ENCODE data around the gene ATP2C2.

DNA sequence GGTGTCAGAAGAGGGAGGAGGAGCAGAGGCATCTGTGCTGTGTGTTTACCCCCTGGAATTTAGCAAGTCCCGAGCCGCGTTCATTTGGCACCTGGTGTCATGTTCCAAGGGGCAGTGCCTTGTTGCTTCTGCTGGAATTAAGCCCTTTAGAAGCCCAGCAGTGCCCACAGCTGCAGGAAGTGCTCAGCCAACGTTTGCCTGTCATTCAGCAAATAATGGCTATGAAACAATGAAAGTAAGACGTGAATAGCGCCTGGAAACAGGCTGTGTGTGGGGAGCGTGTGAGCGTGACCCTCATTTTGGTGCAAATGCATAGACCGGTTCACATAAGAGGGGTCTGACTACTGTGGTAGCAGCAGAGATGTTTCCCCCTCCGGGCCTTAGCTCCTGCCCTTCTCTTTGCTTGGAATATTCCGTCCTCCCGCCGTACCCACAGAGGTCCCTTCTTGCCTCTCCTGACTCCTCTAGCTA lies 5.8 kb upstream of the ATP2C2 start:
- TF ChIP-seq HDAC6 (IDR thresholded peaks at IDR 0.05; ENCODE audit: low read depth, low read length) (no peak), POLR2A (IDR thresholded peaks at IDR 0.05; ENCODE audit: control extremely low read depth in 1 of 2, low read depth in 2 of 2, low read length in 2 of 2) (no peak), POLR2AphosphoS5 (IDR thresholded peaks at IDR 0.05; ENCODE audit: low read depth, low read length) (no peak), EZH2 (IDR thresholded peaks at IDR 0.05; ENCODE audit: low read depth, low read length, severe bottlenecking) (no peak), TAF1 (IDR thresholded peaks at IDR 0.05; ENCODE audit: low read depth, low read length) (no peak), CBX8 (IDR thresholded peaks at IDR 0.05; ENCODE audit: borderline replicate concordance, low read depth, low read length) (no peak), NRF1 (IDR thresholded peaks at IDR 0.05; ENCODE audit: low read depth, low read length) (no peak), BRCA1 (IDR thresholded peaks at IDR 0.05; ENCODE audit: low read depth, low read length) (no peak)

Measured in H1 (cell line).